Fibroblast of villous mesenchyme (primary cell): Measurements from ENCODE around the gene SORCS2. TPM values are rescaled to one million over a fixed set of nuclear protein-coding genes. Genes with fewer than 3 reads are reported as not detected.

ENCODE experiments used
- DNase-seq: peaks from one replicate; pipeline ENCODE4 v3.0.0-alpha.2; 2010; ENCODE audit warnings: low read depth
- H3K4me3 ChIP-seq: 2 replicates; pipeline ENCODE4 v1.5.1; 2011; ENCODE audit warnings: low read depth, mild to moderate bottlenecking, low read length
- CTCF ChIP-seq: IDR thresholded peaks from 2 replicates; pipeline ENCODE4 v1.5.1; 2012; ENCODE audit warnings: low read depth, mild to moderate bottlenecking, low read length; ENCODE audit not compliant: insufficient read depth
- total RNA-seq: library from RNA; depleted of rRNA; stranded (reverse); fragments of >200 nt; gene quantifications from 2 replicates; pipeline ENCODE4 v1.2.3, GENCODE V29; 2012

SORCS2 gene
- total RNA-seq, 1 donor, result under 0.01 TPM

- DNase-seq, result no peak
- H3K4me3 ChIP-seq, result no peak overlapping the region
- TF ChIP-seq CTCF, result no peak
Observed at GRCh38 chr4:7538518-7538917, 346.2 kb downstream of the SORCS2 start.

- TF ChIP-seq CTCF, result no peak
- DNase-seq, result no peak
- H3K4me3 ChIP-seq, result no peak overlapping the region
Observed at GRCh38 chr4:7539186-7539585, 346.8 kb downstream of the SORCS2 start.

- DNase-seq, result no peak
- H3K4me3 ChIP-seq, result no peak overlapping the region
- no peak for TF ChIP-seq CTCF
Observed at GRCh38 chr4:7539659-7540058, 347.3 kb downstream of the SORCS2 start.

GRCh38 chr4:7540206-7540605 is 347.9 kb downstream of the SORCS2 start:
- H3K4me3 ChIP-seq, result no peak overlapping the region
- DNase-seq, result no peak
- no peak for TF ChIP-seq CTCF

GRCh38 chr4:7540654-7541413 is 348.5 kb downstream of the SORCS2 start:
- DNase-seq, result no peak
- no peak overlapping the region for H3K4me3 ChIP-seq
- no peak for TF ChIP-seq CTCF

- TF ChIP-seq CTCF, result no peak
- no peak overlapping the region for H3K4me3 ChIP-seq
- no peak for DNase-seq
Observed at GRCh38 chr4:7541414-7541810, 349.1 kb downstream of the SORCS2 start.

- H3K4me3 ChIP-seq, result no peak overlapping the region
- no peak for DNase-seq
- TF ChIP-seq CTCF, result no peak
Observed at GRCh38 chr4:7542781-7543180, 350.4 kb downstream of the SORCS2 start.
